Islet precursor cell (in vitro differentiated cells): ENCODE measurements around the gene DCAF5.

ENCODE experiments used
- DNase-seq: peaks from one replicate; pipeline ENCODE4 v3.0.0-alpha.2; 2018

The DCAF5 gene

GRCh38 chr14:69001375-69001774, 151.5 kb downstream of the DCAF5 start:
- peak; percentile 73 for DNase-seq
